K562 (cell line): ENCODE data around the gene EPB41L4B. TPM values are rescaled to one million over a fixed set of nuclear protein-coding genes. Genes with fewer than 3 reads are reported as not detected.

ENCODE experiments used
- ATAC-seq: fragments of 200-7000 bp; cut with Tn5 transposase; 3 replicates; pipeline ENCODE4 v1.9.1; 2020; ENCODE audit warnings: moderate library complexity
- BruUV-seq: library from RNA; stranded (reverse); fragments of 400-500 nt; replicated peaks from 2 replicates; lab custom pipeline; 2021; lab: Mats Ljungman, UMichigan
- CTCF ChIA-PET: fragments of 300-600 bp; formaldehyde crosslinking; extraction: SDS; loops from one replicate; lab custom pipeline; 2021; ENCODE audit warnings: low intra/inter-chr PET ratio; lab: Yijun Ruan, JAX
- POLR2A ChIA-PET: fragments of 300-600, 350-650 bp; sonication (Branson Sonifier 250); formaldehyde crosslinking; extraction: SDS; loops from one replicate; lab custom pipeline; 2021; ENCODE audit warnings: antibody characterized with exemption, inconsistent platforms; lab: Yijun Ruan, JAX
- DNase-seq, 4 experiments: peaks; one replicate each; pipeline versions ENCODE4 v3.0.0 to v3.0.0-alpha.2; 2011 to 2018; ENCODE audit warnings: low spot score in 3 of 4, mixed read lengths in 3 of 4; ENCODE audit errors: extremely low read depth in 1 of 4
- FAIRE-seq: peaks from 2 replicates; lab custom pipeline; 2011; peaks lifted over from hg19 to GRCh38; lab: Jason Lieb, UNC
- H2AFZ ChIP-seq: 2 replicates; pipeline ENCODE4 v1.6.0; 2011; ENCODE audit warnings: low read depth, low read length, control low read depth, inconsistent platforms
- H3K27ac ChIP-seq: fragments of 200-600 bp; 3 replicates; pipeline ENCODE4 v1.8.0; 2011; ENCODE audit warnings: low read depth, mild to moderate bottlenecking, control low read depth, inconsistent platforms, low read length, moderate library complexity, mixed read lengths; ENCODE audit errors: extremely low read depth
- H3K27me3 ChIP-seq, 2 experiments: fragments of 300-600 bp in 1 of 2; 2 replicates in 1 of 2; 3 replicates in 1 of 2; pipeline versions ENCODE4 v1.6.0 to v1.8.0; 2011; ENCODE audit warnings: inconsistent platforms in 2 of 2, low read length in 2 of 2, mild to moderate bottlenecking in 1 of 2, mixed read lengths in 1 of 2, moderate library complexity in 1 of 2; ENCODE audit not compliant: control insufficient read depth in 2 of 2, insufficient read depth in 2 of 2
- H3K36me3 ChIP-seq: fragments of 300-600 bp; 3 replicates; pipeline ENCODE4 v1.8.0; 2011; ENCODE audit warnings: mild to moderate bottlenecking, low read length, inconsistent platforms; ENCODE audit not compliant: control insufficient read depth, insufficient read depth
- H3K4me1 ChIP-seq, 2 experiments: fragments of 200-600 bp in 1 of 2; replicated peaks in 1 of 2; 2 replicates in 1 of 2; 3 replicates in 1 of 2; pipeline versions ENCODE4 v1.5.1 to v1.8.0; 2011; ENCODE audit warnings: inconsistent platforms in 2 of 2, low read length in 2 of 2, mild to moderate bottlenecking in 1 of 2, mixed read lengths in 1 of 2, moderate library complexity in 1 of 2; ENCODE audit not compliant: control insufficient read depth in 2 of 2, insufficient read depth in 2 of 2
- H3K4me2 ChIP-seq: 2 replicates; pipeline ENCODE4 v1.6.1; 2011; ENCODE audit warnings: low read length, control low read depth, inconsistent platforms, mixed read lengths; ENCODE audit not compliant: insufficient read depth
- H3K4me3 ChIP-seq: fragments of 200-600 bp; sonication (generic), shearing (Covaris generic); 2 replicates; pipeline ENCODE4 v1.5.1; 2016; ENCODE audit warnings: control low read depth, inconsistent platforms
- H3K79me2 ChIP-seq: fragments of 200-600 bp; 3 replicates; pipeline ENCODE4 v1.8.0; 2011; ENCODE audit warnings: low read length, inconsistent platforms; ENCODE audit not compliant: control insufficient read depth, insufficient read depth
- H3K9ac ChIP-seq, 2 experiments: 2 replicates each; pipeline versions ENCODE4 v1.6.0 to v1.6.1; 2011; ENCODE audit warnings: low read depth in 2 of 2, low read length in 2 of 2, control low read depth in 1 of 2, inconsistent platforms in 1 of 2, mild to moderate bottlenecking in 1 of 2, mixed read lengths in 1 of 2; ENCODE audit not compliant: insufficient read depth in 1 of 2
- H3K9me1 ChIP-seq: one replicate; pipeline ENCODE4 v1.6.0; 2011; ENCODE audit warnings: inconsistent platforms, mild to moderate bottlenecking, low read length, moderate library complexity; ENCODE audit not compliant: control insufficient read depth, insufficient read depth
- H3K9me3 ChIP-seq: replicated peaks from 2 replicates; pipeline ENCODE4 v1.5.1; 2011; ENCODE audit warnings: low read depth, low read length, inconsistent platforms; ENCODE audit not compliant: control insufficient read depth, insufficient read depth
- H4K20me1 ChIP-seq: replicated peaks from 2 replicates; pipeline ENCODE4 v1.6.1; 2011; ENCODE audit warnings: low read length, inconsistent platforms, mixed read lengths; ENCODE audit not compliant: control insufficient read depth, insufficient read depth
- BRD4 ChIP-seq: fragments of 200-600 bp; sonication (generic); IDR thresholded peaks from 2 replicates; pipeline ENCODE4 v1.6.1; 2017; ENCODE audit warnings: inconsistent platforms
- HMG20A ChIP-seq: fragments of 450-650 bp; formaldehyde crosslinking; conservative IDR thresholded peaks from 2 replicates; pipeline ENCODE4 v1.4.0; 2020; ENCODE audit warnings: mild to moderate bottlenecking, mixed read lengths
- HOXB6 ChIP-seq: fragments of 250-450 bp; sonication (Bioruptor Pico); IDR thresholded peaks from 2 replicates; pipeline ENCODE4 v1.5.1; 2022; ENCODE audit warnings: mild to moderate bottlenecking, borderline replicate concordance
- MTA3 ChIP-seq: fragments of 450-650 bp; formaldehyde crosslinking; IDR thresholded peaks from 2 replicates; pipeline ENCODE4 v1.6.1; 2017; ENCODE audit warnings: mild to moderate bottlenecking, borderline replicate concordance
- MYBL2 ChIP-seq, 2 experiments: fragments of 450-650 bp in 1 of 2; sonication (generic) in 1 of 2; formaldehyde crosslinking in 1 of 2; IDR thresholded peaks; 2 replicates each; pipeline versions ENCODE4 v1.6.1 to v1.8.1; 2017 to 2022; ENCODE audit warnings: borderline replicate concordance in 1 of 2, inconsistent platforms in 1 of 2, low read depth in 1 of 2, mild to moderate bottlenecking in 1 of 2, missing genetic modification reagents in 1 of 2, moderate library complexity in 1 of 2
- NR1H2 ChIP-seq: sonication (generic); formaldehyde crosslinking; IDR thresholded peaks from 2 replicates; pipeline ENCODE4 v1.4.0; 2020; ENCODE audit warnings: mild to moderate bottlenecking, missing genetic modification reagents
- SRSF9 ChIP-seq: fragments of 200-400 bp; formaldehyde crosslinking; IDR thresholded peaks from 2 replicates; pipeline ENCODE4 v1.6.1; 2017; ENCODE audit warnings: low read depth, low read length, borderline replicate concordance
- TCF7 ChIP-seq: sonication (generic); IDR thresholded peaks from 2 replicates; pipeline ENCODE4 v1.6.1; 2016; ENCODE audit warnings: antibody characterized with exemption, borderline replicate concordance
- TFAM ChIP-seq: fragments of 250-450 bp; sonication (Bioruptor Pico); conservative IDR thresholded peaks from 2 replicates; pipeline ENCODE4 v1.5.0; 2021; ENCODE audit warnings: mild to moderate bottlenecking, moderate library complexity
- ZFX ChIP-seq: sonication (generic); formaldehyde crosslinking; IDR thresholded peaks from 2 replicates; pipeline ENCODE4 v1.8.0; 2022; ENCODE audit warnings: mild to moderate bottlenecking, missing genetic modification reagents, moderate library complexity
- ZNF23 ChIP-seq: fragments of 250-450 bp; sonication (Bioruptor Pico); IDR thresholded peaks from 2 replicates; pipeline ENCODE4 v1.4.0; 2020; ENCODE audit warnings: mild to moderate bottlenecking
- ZNF3 ChIP-seq: fragments of 250-450 bp; sonication (Bioruptor Pico); IDR thresholded peaks from 2 replicates; pipeline ENCODE4 v1.5.0; 2021; ENCODE audit warnings: mild to moderate bottlenecking, moderate library complexity
- ZNF696 ChIP-seq: fragments of 250-450 bp; sonication (Bioruptor Pico); conservative IDR thresholded peaks from 2 replicates; pipeline ENCODE4 v1.4.0; 2020; ENCODE audit warnings: mild to moderate bottlenecking, moderate library complexity
- WGBS: fragments of 100-300 bp; shearing (Covaris generic); methylation state at CpG from one replicate; pipeline ENCODE4 v1.1.6; 2016; ENCODE audit warnings: low coverage, mixed read lengths; ENCODE audit not compliant: insufficient coverage; ENCODE audit errors: missing lambda C conversion rate; 5-methylcytosine and 5-hydroxymethylcytosine counted together
- in situ Hi-C: fragments of 300-500 bp; cut with MboI; formaldehyde crosslinking; loops from 4 replicates; pipeline ENCODE4 v1.15.0; 2018; ENCODE audit warnings: inconsistent platforms, mixed read lengths
- intact Hi-C: fragments of 100-400 bp; cut with micrococcal nuclease; formaldehyde crosslinking; loops from 2 replicates; pipeline ENCODE4 v1.14.2; 2022
- polyA plus RNA-seq, 8 experiments: library from polyadenylated mRNA; depleted of rRNA in 4 of 8; stranded (reverse) in 5 of 8; unstranded in 3 of 8; fragments of >200 nt; fragmentation: Nextera tagmentation in 2 of 8; fragmentation: Illumina TruSeq in 1 of 8; extraction: Ambion mirVana in 2 of 8; extraction: Trizol in 1 of 8; gene quantifications; 2 replicates each; pipeline versions ENCODE4 v1.2.1 to v1.2.3, GENCODE V29; 2011 to 2014; ENCODE audit warnings: inconsistent platforms in 1 of 8, missing spikeins in 1 of 8
- total RNA-seq, 7 experiments: library from RNA; depleted of rRNA in 6 of 7; stranded (reverse); fragments of >200 nt in 6 of 7; fragmentation: Illumina TruSeq in 2 of 7; extraction: Trizol in 2 of 7; gene quantifications; 2 replicates each; pipeline versions ENCODE4 v1.2.1 to v1.2.3, GENCODE V29; 2011 to 2021; ENCODE audit warnings: low replicate concordance in 1 of 7
- TF ChIP-seq, protein P1 (sequence below): IDR thresholded peaks from 2 replicates; pipeline ENCODE4 v1.6.1; 2016; ENCODE audit warnings: missing genetic modification characterization, missing compliant biosample characterization
- TF ChIP-seq, protein P2 (sequence below): fragments of 250-450 bp; sonication (Bioruptor Pico); IDR thresholded peaks from 2 replicates; pipeline ENCODE4 v1.4.0; 2020; ENCODE audit warnings: mild to moderate bottlenecking, moderate library complexity
- TF ChIP-seq, protein P3 (sequence below): sonication (generic); formaldehyde crosslinking; IDR thresholded peaks from 2 replicates; pipeline ENCODE4 v1.8.0; 2022; ENCODE audit warnings: missing genetic modification reagents, mild to moderate bottlenecking, borderline replicate concordance

Gene EPB41L4B
- total and polyA plus RNA-seq, 9 of the 15 experiments (the other 6 are each of a cell fraction or from before 2014, with no cell fraction given), result 0.09 to 0.38 (median 0.21) TPM

DNA sequence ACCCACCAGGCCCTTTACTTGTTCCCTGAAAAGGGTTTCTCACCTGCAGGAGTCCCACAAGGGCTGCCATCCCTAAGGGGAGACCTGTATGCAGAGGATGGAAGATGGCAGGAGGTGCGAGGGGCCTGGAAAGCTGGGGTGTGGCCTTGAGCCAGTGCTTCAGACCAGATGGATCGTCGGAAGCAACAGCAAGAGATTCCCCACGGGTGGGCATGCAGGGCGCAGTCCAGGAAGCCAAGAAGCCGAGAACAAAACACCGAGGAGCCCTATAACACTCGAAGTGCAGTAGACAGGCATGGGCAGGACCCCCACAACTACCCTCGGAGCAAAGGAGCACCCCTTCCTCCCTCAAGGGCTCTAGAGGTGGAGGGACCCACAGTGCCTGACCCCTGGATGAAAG is 129.1 kb downstream of the EPB41L4B start:
- H3K4me1 ChIP-seq, result no peaks in the 10 kb centered on the region
- H3K36me3 ChIP-seq, result no peaks in the 10 kb centered on the region
- BruUV-seq, result no TSS peak
- intact Hi-C loops, result loop anchor here (1.0 kb wide), 1 partner anchor 130 kb away; the partner anchor contains the start of gene EPB41L4B
- in situ Hi-C loops, result no loop called here
- no peak overlapping the region for H3K4me2 ChIP-seq
- no peaks in the 10 kb centered on the region for H3K9me3 ChIP-seq
- no peak for ATAC-seq
- WGBS, result 11% methylated on average over 9 of the region's 9 CpGs
- no peak for FAIRE-seq
- no peak overlapping the region for H3K4me3 ChIP-seq
- no peak overlapping the region for H3K27ac ChIP-seq
- no peaks in the 10 kb centered on the region for H4K20me1 ChIP-seq
- H3K9me1 ChIP-seq, result no peaks in the 10 kb centered on the region
- DNase-seq, result no peak
- CTCF ChIA-PET, result no interaction called here
- H3K9ac ChIP-seq, result no peak overlapping the region; a peak in 1 of 4 replicates
- H2AFZ ChIP-seq, result no peak overlapping the region
- POLR2A ChIA-PET, result no interaction called here
- H3K27me3 ChIP-seq, result peaks cover 3 to 4% of the 10 kb centered on the region in 2 experiments; a peak in 2 of 5 replicates
- no peaks in the 10 kb centered on the region for H3K79me2 ChIP-seq
- TF ChIP-seq, protein P1, sequence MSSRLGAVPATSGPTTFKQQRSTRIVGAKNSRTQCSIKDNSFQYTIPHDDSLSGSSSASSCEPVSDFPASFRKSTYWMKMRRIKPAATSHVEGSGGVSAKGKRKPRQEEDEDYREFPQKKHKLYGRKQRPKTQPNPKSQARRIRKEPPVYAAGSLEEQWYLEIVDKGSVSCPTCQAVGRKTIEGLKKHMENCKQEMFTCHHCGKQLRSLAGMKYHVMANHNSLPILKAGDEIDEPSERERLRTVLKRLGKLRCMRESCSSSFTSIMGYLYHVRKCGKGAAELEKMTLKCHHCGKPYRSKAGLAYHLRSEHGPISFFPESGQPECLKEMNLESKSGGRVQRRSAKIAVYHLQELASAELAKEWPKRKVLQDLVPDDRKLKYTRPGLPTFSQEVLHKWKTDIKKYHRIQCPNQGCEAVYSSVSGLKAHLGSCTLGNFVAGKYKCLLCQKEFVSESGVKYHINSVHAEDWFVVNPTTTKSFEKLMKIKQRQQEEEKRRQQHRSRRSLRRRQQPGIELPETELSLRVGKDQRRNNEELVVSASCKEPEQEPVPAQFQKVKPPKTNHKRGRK (tag), result no peak
- no peak for TF ChIP-seq SRSF9
- TF ChIP-seq, protein P2, sequence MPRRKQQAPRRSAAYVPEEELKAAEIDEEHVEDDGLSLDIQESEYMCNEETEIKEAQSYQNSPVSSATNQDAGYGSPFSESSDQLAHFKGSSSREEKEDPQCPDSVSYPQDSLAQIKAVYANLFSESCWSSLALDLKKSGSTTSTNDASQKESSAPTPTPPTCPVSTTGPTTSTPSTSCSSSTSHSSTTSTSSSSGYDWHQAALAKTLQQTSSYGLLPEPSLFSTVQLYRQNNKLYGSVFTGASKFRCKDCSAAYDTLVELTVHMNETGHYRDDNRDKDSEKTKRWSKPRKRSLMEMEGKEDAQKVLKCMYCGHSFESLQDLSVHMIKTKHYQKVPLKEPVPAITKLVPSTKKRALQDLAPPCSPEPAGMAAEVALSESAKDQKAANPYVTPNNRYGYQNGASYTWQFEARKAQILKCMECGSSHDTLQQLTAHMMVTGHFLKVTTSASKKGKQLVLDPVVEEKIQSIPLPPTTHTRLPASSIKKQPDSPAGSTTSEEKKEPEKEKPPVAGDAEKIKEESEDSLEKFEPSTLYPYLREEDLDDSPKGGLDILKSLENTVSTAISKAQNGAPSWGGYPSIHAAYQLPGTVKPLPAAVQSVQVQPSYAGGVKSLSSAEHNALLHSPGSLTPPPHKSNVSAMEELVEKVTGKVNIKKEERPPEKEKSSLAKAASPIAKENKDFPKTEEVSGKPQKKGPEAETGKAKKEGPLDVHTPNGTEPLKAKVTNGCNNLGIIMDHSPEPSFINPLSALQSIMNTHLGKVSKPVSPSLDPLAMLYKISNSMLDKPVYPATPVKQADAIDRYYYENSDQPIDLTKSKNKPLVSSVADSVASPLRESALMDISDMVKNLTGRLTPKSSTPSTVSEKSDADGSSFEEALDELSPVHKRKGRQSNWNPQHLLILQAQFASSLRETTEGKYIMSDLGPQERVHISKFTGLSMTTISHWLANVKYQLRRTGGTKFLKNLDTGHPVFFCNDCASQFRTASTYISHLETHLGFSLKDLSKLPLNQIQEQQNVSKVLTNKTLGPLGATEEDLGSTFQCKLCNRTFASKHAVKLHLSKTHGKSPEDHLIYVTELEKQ (CRISPR knock-in tag), result no peak
- TF ChIP-seq NR1H2 (CRISPR knock-in tag), result no peak
- no peak for TF ChIP-seq ZNF696 (CRISPR knock-in tag)
- TF ChIP-seq MYBL2 (IDR thresholded peaks at IDR 0.05; ENCODE audit: low read depth), result no peak
- no peak for TF ChIP-seq MYBL2 (CRISPR knock-in tag; IDR thresholded peaks at IDR 0.05; ENCODE audit: borderline replicate concordance)
- no peak for TF ChIP-seq ZNF3
- TF ChIP-seq, protein P3, sequence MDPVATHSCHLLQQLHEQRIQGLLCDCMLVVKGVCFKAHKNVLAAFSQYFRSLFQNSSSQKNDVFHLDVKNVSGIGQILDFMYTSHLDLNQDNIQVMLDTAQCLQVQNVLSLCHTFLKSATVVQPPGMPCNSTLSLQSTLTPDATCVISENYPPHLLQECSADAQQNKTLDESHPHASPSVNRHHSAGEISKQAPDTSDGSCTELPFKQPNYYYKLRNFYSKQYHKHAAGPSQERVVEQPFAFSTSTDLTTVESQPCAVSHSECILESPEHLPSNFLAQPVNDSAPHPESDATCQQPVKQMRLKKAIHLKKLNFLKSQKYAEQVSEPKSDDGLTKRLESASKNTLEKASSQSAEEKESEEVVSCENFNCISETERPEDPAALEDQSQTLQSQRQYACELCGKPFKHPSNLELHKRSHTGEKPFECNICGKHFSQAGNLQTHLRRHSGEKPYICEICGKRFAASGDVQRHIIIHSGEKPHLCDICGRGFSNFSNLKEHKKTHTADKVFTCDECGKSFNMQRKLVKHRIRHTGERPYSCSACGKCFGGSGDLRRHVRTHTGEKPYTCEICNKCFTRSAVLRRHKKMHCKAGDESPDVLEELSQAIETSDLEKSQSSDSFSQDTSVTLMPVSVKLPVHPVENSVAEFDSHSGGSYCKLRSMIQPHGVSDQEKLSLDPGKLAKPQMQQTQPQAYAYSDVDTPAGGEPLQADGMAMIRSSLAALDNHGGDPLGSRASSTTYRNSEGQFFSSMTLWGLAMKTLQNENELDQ (CRISPR knock-in tag), result no peak
- TF ChIP-seq HOXB6 (CRISPR knock-in tag), result no peak
- no peak for TF ChIP-seq BRD4
- no peak for TF ChIP-seq ZFX
- no peak for TF ChIP-seq ZNF23
- no peak for TF ChIP-seq TCF7
- TF ChIP-seq TFAM (CRISPR knock-in tag), result no peak
- no peak for TF ChIP-seq HMG20A (CRISPR knock-in tag)
- no peak for TF ChIP-seq MTA3
